DOHH2 (cell line): ENCODE data around the gene PHYH.

ENCODE experiments used
- EZH2phosphoT487 ChIP-seq: fragments of 200-600 bp; sonication (generic); IDR thresholded peaks from 2 replicates; pipeline ENCODE4 v1.6.1; 2017; ENCODE audit warnings: borderline replicate concordance, mild to moderate bottlenecking, antibody characterized with exemption, low read length, moderate library complexity, mixed read lengths
- TF ChIP-seq, protein P1 (sequence below): fragments of 200-600 bp; sonication (generic); IDR thresholded peaks from one replicate; pipeline ENCODE4 v1.5.1; 2014; ENCODE audit warnings: antibody characterized with exemption, mild to moderate bottlenecking, low read depth, low read length; ENCODE audit not compliant: poor library complexity, severe bottlenecking

- TF ChIP-seq, protein P1, sequence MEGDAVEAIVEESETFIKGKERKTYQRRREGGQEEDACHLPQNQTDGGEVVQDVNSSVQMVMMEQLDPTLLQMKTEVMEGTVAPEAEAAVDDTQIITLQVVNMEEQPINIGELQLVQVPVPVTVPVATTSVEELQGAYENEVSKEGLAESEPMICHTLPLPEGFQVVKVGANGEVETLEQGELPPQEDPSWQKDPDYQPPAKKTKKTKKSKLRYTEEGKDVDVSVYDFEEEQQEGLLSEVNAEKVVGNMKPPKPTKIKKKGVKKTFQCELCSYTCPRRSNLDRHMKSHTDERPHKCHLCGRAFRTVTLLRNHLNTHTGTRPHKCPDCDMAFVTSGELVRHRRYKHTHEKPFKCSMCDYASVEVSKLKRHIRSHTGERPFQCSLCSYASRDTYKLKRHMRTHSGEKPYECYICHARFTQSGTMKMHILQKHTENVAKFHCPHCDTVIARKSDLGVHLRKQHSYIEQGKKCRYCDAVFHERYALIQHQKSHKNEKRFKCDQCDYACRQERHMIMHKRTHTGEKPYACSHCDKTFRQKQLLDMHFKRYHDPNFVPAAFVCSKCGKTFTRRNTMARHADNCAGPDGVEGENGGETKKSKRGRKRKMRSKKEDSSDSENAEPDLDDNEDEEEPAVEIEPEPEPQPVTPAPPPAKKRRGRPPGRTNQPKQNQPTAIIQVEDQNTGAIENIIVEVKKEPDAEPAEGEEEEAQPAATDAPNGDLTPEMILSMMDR = no peak
- TF ChIP-seq EZH2phosphoT487 = no peak
Observed at GRCh38 chr10:13327534-13327933, 27.7 kb upstream of the PHYH start.
